ENCODE results near the gene CCDC32.
A peak's percentile ranks its signal among the peaks of the same experiment; 100 is the strongest.
"Not testable (repeated sequence)": the region's sequence is repeated elsewhere in the genome, so short reads cannot be mapped to it uniquely, and the experiment has no call there.

CCDC32 gene, protein sequence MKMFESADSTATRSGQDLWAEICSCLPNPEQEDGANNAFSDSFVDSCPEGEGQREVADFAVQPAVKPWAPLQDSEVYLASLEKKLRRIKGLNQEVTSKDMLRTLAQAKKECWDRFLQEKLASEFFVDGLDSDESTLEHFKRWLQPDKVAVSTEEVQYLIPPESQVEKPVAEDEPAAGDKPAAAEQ

DNA sequence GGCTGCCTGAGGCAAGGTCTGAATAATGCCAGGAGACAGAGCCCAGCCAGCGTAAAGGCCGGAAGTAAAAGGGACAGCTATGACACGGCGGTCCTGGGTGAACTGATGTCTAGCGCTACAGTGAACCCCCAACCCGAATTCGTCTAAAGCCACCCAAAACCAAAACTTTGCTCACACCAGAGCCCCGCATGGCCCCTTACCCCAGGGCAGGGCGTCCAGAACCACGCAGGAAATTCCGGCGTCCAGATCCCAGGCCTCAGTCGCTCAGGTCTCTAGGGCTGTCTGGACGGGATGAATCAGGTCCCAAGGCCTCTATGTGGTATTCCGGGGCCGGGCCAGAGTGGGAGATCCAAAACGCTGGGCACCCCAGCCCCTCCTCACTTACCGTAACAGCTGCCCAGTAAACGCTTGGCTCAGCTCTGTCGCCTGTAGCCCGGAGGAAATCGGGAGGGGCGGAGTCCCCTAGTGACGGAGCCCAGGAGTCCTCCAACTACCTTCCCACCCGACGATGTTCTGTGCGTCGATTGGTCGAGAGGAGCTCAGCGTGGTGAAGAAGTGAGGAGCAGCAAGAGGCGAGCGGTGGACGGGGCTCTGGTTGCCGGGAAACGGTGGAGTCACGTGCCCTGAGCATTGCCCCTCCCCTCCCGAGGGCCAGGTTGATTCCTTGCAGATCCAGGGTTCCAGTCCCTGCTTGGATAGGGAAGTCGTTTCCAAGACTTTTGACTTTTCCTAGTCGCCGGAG lies at the start of gene CCDC32:
Gene CCDC32, minus strand, starts transcription at position 452 of the 742 bp plus-strand sequence. CDS start 2,027 bp downstream, outside the sequence.
- peak; percentile 98 to 100 for DNase-seq

DNA sequence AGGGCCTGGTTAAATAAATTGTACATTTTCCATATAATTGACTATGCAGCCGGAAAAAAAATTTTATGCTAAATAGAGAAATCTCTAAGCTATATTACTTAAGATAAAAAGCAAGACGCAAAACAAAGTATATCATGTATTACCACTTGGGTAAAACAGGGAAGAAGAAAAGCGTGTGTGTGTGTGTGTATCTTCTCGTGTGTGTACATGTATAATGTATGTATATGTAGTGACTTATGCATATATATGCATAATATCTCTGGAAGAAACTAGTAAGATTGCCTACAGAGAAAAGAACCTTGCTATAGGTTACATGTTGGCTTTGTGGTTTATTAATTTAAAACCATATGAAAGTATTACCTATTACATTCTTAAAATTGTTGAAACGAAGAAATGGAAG lies 48.2 kb upstream of the CCDC32 start:
- no peak for DNase-seq

DNA sequence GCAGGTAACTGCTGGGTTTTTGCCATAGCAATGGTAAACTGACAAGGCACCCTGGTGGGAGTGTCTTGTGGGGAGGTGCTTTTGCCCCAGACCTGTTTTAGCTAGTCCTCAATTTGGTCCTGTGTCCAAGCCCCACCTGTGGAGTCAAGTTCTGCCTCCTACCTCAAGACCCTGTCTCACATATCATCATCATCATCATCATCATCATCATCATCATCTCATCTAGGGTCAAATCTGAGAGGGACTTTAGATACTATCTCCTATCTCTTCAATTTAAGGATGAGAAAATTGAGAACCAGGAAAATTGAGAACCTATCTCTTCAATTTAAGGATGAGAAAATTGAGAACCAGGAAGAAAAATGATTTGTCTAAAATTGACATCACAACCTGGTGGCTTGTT lies 39.1 kb upstream of the CCDC32 start:
- DNase-seq, result no peak

DNA sequence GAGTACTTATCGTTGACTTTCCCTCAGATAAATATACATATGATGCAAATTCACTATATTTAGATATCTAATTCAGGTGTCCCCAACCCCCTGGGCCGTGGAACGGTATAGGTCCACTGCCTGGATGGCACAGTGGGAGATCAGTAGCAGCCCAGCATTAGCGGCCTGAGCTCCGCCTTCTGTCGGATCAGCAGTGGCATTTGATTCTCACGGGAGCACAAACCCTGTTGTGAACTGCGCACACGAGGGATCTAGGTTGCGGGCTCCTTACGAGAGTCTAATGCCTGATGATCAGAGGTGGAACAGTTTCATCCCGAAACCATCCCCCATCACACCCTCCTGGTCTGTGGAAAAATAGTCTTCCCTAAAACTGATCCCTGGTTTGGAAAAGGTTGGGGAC lies 36.1 kb upstream of the CCDC32 start:
- no peak for DNase-seq

DNA sequence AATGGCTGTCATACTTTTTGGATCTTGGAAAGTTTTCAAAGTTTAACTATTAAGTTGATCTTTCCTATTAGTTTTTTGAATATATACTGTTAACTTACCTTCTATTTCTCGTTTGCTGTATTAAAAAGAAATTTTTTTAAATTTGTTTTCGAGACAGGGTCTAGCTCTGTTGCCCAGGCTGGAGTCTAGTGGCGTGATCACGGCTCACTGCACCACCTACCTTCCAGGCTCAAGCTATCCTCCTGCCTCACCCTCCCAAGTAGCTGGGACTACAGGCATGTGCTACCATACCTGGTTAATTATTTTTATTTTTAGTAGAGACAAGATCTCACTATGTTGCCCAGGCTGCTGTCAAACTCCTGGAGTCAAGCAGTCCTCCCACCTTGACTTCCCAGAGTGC lies 33.8 kb upstream of the CCDC32 start:
- DNase-seq, result no peak

DNA sequence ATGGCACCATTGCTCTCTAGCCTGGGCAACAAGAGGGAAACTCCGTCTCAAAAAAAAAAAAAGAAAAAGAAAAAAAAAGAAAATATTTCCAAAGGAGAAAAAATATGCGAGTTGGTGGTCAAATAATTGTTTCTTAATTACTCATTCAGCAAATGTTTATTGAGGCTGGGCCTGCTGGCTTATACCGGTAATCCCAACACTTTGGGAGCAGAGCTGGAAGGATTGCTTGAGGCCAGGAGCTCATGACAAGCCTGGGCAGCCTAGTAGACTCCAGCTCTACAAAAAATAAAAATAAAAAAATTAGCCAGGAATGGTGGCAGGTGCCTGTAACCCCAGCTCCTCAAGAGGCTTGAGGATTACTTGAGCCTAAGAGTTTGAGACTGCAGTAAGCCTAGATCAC lies 33.3 kb upstream of the CCDC32 start:
- no peak for DNase-seq

DNA sequence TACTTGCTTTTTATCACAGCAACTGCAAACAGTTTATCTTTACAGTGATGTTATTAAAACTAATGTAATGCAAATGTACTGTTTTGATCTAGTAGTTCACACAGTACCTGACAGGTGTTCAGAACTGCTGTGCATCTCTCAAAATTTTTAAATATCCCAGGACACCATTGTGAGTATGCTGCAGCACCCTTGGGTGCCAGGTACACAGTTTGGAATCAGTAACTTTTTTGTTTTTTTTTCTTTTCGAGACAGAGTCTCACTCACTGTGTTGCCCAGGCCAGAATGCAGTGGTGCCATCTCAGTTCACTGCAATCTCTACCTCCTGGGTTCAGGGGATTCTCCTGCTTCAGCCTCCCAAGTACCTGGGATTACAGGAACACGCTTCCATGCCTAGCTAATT lies 32.2 kb upstream of the CCDC32 start:
- DNase-seq, result no peak

DNA sequence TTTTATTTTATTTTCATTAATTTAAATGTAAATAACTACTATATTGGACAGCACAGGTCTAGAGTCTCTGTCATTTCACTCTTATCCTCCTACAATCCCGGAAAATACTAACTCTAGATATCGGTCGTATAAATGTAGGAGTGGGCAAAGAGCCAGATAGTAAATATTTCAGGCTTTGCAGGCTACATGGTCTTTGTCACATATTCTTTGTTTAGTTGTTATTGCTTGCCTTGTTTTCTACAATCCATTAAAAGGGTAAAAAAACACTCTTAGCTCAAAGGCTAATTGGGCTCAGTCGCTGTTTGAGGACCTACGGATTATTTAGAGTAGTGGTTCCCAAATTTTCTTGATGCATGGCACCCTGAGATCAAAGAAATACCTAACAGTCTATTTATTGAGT lies 30.9 kb upstream of the CCDC32 start:
- no peak for DNase-seq

DNA sequence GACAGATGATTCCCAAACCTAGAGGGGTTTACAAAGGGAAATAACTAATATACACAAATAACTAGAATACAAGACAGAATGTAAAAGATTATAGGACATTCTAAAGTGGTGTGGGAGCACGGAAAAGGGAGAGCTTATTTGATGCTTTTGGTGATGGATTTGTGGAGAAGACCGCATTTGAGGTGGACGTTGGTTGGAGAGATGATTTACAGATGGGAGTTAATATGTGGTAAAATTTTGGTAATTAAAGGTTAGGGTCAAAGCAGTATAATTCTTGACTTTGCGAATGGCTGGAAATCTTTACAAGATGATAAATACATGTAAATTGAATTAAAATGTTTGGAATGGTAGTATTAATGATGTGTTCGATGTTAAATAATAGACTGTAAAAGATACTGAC lies 30.4 kb upstream of the CCDC32 start:
- no peak for DNase-seq

DNA sequence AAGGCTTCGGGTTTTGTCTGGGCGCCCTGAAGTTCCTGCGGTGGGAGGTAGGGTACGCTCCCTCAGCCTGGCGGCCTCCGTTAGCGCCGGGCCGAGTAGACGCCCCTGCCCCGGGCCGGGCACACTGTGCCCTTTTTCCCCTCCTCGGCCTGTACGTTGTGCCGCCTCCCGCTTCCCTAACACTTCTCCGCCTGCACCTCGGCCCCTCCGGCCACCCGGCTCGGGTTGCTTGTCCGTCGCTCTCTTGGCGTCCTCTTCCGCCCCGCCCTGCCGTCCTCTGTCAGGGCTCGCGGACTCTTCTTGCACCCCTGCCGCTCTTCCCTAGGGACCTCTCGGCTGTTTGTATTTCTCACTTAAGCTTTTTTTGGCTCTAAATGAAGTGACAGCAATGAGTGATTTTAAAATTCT lies 29.6 kb upstream of the CCDC32 start:
- DNase-seq, result peak; percentile 59 to 72

DNA sequence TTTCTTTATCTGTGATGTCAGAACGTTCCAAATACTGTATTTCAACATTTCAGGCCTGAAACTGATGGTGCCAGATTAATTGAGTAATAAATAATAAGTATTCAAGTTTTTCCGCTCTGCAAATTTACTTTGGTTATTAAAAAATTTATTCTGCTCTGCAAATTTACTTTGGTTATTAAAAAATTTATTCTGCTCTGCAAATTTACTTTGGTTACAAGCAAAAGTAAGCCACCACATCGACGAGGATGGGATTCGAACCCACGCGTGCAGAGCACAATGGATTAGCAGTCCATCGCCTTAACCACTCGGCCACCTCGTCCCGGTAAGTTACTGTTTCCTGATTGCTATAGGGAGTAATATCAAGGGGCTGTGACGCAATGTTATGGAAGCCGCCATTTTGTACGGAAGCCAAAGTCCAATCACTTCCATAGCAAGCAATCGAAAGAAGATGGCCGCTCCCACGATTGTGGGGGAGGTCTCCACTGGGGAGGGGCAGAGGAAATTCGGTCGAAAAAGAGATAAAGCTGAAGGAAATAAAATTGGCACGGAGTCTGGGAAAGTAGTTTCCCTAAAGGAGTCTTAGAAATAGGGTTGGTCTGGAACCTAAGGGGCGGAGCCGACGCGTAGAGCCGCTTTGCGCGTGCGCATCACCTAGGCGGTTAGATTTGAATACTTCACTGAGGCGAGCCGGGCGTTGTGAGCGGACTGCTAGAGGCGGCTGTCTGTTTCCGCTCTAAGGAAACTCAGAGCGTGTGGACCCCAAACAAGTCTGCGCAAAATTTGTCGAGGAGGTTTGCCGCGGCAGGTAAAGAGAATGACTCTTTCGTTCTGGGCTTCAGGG lies 29.0 kb upstream of the CCDC32 start, which contains the start of gene KNL1:
Gene KNL1, plus strand, starts transcription at position 662 of the 841 bp plus-strand sequence. CDS start 8,683 bp downstream, outside the sequence.
- peak; percentile 85 to 93 for DNase-seq

DNA sequence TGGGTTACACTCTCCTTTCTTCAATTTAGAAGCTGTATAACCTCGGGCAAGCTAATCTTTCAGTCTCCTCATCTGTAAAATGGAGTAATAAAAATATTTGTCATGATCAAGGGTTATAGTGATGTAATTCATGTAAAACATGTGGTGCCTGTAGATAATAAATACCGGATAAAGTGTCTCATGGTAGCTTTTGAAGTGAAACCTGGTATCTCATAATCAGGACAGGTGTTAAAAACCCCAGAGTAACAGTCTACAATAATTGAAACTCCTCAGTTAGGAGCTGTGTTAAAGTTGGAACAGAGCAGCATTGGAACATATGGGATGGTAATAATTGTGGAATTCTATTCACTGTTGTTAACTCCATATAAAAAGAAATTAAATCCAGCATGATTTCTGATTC lies 28.3 kb upstream of the CCDC32 start:
- DNase-seq, result no peak

DNA sequence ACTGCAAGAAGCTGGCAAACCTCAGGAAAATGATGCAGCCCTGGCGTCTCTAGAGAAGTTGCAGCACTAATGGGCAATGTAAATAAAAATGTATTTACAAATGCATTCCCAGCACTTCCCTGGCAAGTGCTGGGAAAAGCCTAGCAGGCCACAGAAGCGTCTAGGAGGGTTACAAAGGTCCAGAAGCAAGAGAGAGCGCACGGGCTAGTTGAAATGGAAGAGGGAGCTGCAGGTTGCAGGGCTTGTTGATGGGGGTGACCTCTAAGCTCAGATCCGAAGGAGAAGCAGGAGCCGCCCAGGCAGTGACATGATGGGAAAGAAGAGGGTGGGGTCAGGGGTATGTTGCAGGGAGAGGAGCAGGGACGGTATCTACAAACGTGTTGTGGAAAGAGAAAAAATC lies 26.5 kb upstream of the CCDC32 start:
- peak in 1 of 2 experiments; percentile 10 for DNase-seq

DNA sequence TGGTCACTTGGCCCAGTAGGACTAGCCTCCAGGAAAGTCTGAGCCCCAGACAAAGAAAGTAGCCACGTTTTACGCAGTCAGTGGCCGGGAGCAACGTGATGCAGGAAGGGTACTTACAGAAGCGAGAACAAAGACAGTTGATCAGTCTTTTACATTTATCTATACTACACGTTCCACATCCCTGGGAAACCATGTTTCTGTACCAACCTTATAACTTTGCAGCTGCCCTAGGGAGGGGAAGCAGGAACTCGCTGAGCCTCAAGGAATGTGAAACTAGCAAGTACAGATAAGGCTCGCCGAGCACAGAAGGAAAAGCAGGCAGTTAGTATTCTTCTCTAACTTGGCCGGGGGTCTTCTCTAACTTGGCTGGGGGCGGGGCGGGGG lies 25.8 kb upstream of the CCDC32 start:
- no peak for DNase-seq

DNA sequence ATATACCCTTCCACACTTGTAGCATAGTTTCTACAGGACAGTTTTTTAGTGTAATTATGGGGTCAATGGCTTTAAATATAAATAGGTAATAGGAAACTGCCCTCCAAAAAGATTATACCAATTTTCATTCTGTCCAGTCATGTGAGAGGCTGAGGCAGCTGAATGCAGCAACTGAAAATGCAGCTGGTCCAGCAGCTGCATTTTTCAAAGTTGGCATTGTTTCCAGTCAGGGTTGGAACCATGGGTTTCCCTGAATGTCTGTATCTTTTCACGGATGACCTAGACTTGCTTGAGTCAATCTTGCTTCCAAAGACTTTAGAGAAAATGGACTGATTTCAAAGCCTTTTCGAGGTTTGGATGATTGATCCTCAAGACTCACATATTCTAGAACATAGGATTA lies 19.3 kb upstream of the CCDC32 start:
- DNase-seq, result no peak

DNA sequence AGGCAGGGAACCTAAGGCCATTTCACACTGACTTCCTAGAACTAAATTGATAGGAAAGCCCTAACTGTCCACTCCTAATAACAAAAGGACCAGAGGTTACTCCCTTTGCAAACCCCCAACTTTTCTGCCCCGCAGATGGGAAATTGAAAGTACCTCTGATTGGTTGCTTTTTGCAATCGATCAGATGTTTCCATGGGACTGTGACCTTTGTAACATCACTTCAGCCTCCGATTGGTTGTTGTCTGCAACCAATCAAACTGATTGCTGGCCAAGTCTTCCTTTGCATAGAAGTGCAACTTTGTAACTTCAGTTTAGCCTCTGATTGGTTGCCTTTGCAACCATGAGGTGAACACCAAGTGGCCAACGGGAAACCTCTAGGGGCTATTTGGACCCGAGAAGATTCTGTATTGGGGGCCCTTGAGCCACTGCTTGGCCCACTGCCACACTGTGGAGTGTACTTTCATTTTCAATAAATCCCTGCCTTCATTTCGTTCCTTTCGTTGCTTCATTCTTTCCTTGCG lies 17.9 kb upstream of the CCDC32 start:
- peak; percentile 85 to 90 for DNase-seq

DNA sequence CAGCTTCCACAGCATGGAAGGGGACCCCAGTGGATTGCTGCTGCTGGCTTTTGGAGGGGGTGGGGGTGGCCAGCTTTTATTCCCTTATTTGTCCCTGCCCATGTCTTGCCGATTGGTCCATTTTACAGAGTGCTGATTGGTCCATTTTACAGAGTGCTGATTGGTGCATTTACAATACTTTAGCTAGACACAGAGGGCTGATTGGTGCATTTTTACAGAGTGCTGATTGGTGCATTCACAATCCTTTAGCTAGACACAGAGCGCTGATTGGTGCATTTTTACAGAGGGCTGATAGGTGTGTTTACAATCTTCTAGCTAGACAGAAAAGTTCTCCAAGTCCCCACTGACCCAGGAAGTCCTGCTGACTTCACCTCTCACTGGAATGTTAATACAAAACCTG lies 17.0 kb upstream of the CCDC32 start:
- DNase-seq, result not testable (repeated sequence)

DNA sequence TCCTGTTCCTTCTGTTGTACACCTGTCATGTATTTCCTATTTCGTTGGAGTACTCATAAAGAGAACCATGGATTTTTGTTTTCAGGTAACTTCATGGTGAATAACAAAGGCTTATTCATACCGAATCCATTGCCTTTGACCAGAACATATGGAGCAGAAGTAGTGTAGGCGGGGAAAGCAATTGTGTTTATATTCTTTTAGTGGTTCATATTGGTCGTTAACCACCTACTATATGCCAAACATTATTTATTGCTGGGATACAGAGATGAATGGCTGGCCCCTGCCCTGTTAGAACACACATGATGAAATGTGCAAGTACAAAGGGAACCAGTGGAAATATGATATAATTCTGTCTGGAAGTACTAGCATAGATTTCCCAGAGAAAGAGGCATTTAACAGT lies 14.1 kb upstream of the CCDC32 start:
- DNase-seq, result no peak

DNA sequence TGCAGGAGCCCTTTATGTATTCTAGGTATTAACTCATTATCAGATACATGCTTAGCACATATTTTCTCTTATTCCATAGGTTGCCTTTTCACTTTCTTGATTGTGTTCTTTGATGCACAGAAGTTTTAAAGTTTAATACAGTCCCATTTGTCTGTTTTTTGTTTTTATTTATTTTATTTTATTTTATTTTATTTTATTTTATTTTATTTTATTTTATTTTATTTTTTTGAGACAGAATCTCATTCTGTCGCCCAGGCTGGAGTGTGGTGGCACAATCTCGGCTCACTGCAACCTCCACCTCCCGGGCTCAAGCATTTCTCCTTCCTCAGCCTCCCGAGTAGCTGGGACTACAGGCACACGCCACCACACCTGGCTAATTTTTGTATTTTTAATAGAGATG lies 12.1 kb upstream of the CCDC32 start:
- DNase-seq, result not testable (repeated sequence)

DNA sequence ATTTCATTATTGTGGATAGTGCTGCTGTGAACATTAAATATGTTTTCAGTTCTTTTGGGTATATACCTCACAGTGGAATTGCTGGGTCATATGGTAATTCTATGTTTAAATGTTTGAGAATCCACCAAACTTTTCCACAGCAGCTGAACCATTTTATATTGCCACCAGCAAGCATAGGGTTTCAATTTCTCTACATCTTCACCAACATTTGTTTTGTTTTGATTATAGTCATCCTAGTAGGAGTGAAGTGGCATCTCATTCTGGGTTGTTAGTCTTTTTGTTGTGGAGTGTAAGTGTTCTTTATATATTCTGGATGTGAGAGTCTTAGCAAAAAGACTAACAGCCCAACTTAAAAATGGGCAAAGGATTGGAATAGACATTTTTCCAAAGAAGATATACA lies 10.3 kb upstream of the CCDC32 start:
- no peak for DNase-seq

DNA sequence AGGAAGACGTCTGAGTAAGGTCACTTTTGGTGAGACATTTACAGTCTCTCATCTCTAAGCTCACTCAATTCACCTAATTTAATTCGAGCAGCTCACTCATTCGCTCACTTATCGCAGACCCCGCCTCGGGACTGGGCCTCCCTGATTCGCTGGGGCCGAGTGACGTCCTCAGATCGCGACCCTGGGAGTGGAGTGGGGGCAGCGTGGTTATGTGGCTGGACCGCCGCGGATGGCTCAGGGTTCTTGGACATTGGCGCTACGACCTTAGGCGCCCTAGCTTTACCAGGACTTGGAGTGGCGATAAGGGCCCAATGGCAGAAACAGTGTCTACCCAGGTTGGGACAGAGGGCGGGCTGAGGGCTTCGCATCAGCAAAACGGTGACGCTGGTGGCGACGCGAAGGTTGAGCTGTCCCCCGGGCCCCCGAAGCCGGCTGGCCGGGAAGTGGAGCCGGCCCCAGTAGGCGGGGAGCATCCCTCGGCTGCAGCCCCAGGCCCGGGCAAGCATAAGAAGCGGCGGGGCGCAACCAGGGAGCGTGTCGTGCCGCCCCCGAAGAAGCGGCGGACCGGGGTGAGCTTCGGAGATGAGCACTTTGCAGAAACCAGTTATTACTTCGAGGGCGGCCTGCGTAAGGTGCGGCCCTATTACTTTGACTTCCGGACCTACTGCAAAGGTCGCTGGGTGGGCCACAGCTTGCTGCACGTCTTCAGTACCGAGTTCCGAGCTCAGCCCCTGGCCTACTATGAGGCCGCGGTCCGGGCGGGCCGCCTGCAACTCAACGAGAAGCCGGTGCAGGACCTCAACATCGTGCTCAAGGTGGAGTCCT lies 4.5 kb upstream of the CCDC32 start, which contains the start of gene RPUSD2:
Gene RPUSD2, plus strand, starts transcription at position 171 of the 825 bp plus-strand sequence. Its CDS starts 39 bp downstream, at position 210.
- peak; percentile 92 for DNase-seq

DNA sequence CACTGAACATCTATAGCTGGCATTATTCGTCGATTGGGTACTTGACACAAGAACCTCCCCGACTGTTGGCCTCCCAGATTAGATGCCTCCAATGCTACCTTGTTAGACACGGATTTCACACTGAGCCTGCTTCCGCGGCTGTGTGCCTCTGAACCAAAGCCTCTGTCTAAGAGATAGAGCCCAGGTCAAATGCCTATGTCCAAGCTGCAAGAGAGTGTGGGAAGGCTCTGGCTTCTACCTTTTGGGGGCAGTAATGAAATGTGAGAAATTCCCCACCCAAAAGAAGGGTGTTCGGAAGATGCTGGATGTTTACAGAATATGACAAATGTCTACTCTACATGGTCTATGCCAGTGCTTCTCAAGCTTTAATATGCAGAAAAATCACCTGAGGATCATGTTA lies 2.3 kb upstream of the CCDC32 start:
- peak; percentile 54 to 57 for DNase-seq
